Endodermal cell (in vitro differentiated cells): ENCODE data around the gene DOK1. TPM values are rescaled to one million over a fixed set of nuclear protein-coding genes. Genes with fewer than 3 reads are reported as not detected.

Experiments used
- DNase-seq: peaks from one replicate; pipeline ENCODE4 v3.0.0-alpha.2; 2017
- H3K27ac ChIP-seq: 2 replicates; pipeline ENCODE4 v1.5.1; 2013; ENCODE audit warnings: mild to moderate bottlenecking, low read depth, low read length, moderate library complexity
- H3K27me3 ChIP-seq: 2 replicates; pipeline ENCODE4 v1.6.1; 2013; ENCODE audit warnings: mild to moderate bottlenecking, low read length, moderate library complexity; ENCODE audit not compliant: insufficient read depth, control insufficient read depth, poor library complexity, severe bottlenecking
- H3K36me3 ChIP-seq: 2 replicates; pipeline ENCODE4 v1.7.0; 2013; ENCODE audit warnings: mild to moderate bottlenecking, low read length, moderate library complexity; ENCODE audit not compliant: control insufficient read depth, insufficient read depth
- H3K4me1 ChIP-seq: one replicate; pipeline ENCODE4 v1.7.0; 2013; ENCODE audit warnings: low read length; ENCODE audit not compliant: control insufficient read depth, insufficient read depth
- H3K4me3 ChIP-seq: 2 replicates; pipeline ENCODE4 v1.5.1; 2013; ENCODE audit warnings: mild to moderate bottlenecking, low read length, moderate library complexity
- H3K9ac ChIP-seq: 2 replicates; pipeline ENCODE4 v1.6.1; 2013; ENCODE audit warnings: mild to moderate bottlenecking, low read length, moderate library complexity; ENCODE audit not compliant: poor library complexity, severe bottlenecking; ENCODE audit errors: extremely low read depth
- H3K9me3 ChIP-seq: 2 replicates; pipeline ENCODE4 v1.6.1; 2013; ENCODE audit warnings: mild to moderate bottlenecking, low read length, moderate library complexity; ENCODE audit not compliant: control insufficient read depth
- H3K27ac Mint-ChIP-seq: 2 replicates; pipeline ENCODE4 v1.8.0; 2020; ENCODE audit warnings: mixed read lengths
- H3K27me3 Mint-ChIP-seq: 2 replicates; pipeline ENCODE4 v1.8.0; 2021; ENCODE audit warnings: mild to moderate bottlenecking, mixed read lengths; ENCODE audit not compliant: insufficient read depth
- H3K36me3 Mint-ChIP-seq: 2 replicates; pipeline ENCODE4 v1.8.0; 2020; ENCODE audit warnings: low read depth, mixed read lengths
- H3K4me1 Mint-ChIP-seq: 2 replicates; pipeline ENCODE4 v1.8.0; 2020; ENCODE audit warnings: mixed read lengths
- H3K4me3 Mint-ChIP-seq: 2 replicates; pipeline ENCODE4 v1.8.0; 2020; ENCODE audit warnings: mild to moderate bottlenecking, moderate library complexity, mixed read lengths
- H3K9me3 Mint-ChIP-seq: 2 replicates; pipeline ENCODE4 v1.8.0; 2020; ENCODE audit warnings: mild to moderate bottlenecking, mixed read lengths
- CTCF ChIP-seq: fragments of 200-600 bp; sonication (generic); conservative IDR thresholded peaks from 2 replicates; pipeline ENCODE4 v1.5.0; 2021; ENCODE audit warnings: antibody characterized with exemption, mild to moderate bottlenecking
- WGBS, 2 experiments: methylation state at CpG; one replicate each; pipeline versions ENCODE4 v1.1.5 to v1.1.7; 2013; ENCODE audit warnings: missing lambda C conversion rate in 2 of 2, mixed read lengths in 1 of 2; ENCODE audit not compliant: insufficient coverage in 1 of 2, insufficient read length in 1 of 2; 5-methylcytosine and 5-hydroxymethylcytosine counted together
- total RNA-seq, 2 donors: library from RNA; stranded (reverse); fragmentation: NEBNext Ultra II Directional in 1 of 2; extraction: Animal tissue kit (Norgen Biotek cat#: 25700) in 1 of 2; gene quantifications; 2 replicates in 1 of 2; 3 replicates in 1 of 2; pipeline ENCODE4 v1.2.1, GENCODE V29; 2021

The DOK1 gene
- total RNA-seq, 2 donors from 2014 or later: 12.9 to 15.1 TPM

GRCh38 chr2:74582184-74582583, 27.7 kb downstream of the DOK1 start:
- Mint-ChIP-seq H3K9me3 (no peaks in the 10 kb centered on the region), H3K4me3 (no peak overlapping the region), H3K36me3 (no peaks in the 10 kb centered on the region), H3K27ac (no peak overlapping the region), H3K27me3 (peaks cover 17% of the 10 kb centered on the region), H3K4me1 (peaks cover 5% of the 10 kb centered on the region)
- Histone ChIP-seq H3K36me3 (no peaks in the 10 kb centered on the region), H3K27ac (no peak overlapping the region), H3K9me3 (no peaks in the 10 kb centered on the region), H3K9ac (no peak overlapping the region), H3K27me3 (peaks cover 26% of the 10 kb centered on the region), H3K4me1 (no peaks in the 10 kb centered on the region), H3K4me3 (no peak overlapping the region)
- no peak for TF ChIP-seq CTCF
- DNase-seq: no peak
- WGBS, 2 experiments: 100% methylated on average over 1 of the region's 2 CpGs; no CpG with 5 or more reads in 1 of the 2 experiments

- TF ChIP-seq CTCF: no peak
- Histone ChIP-seq H3K27me3 (peaks cover 24% of the 10 kb centered on the region), H3K4me1 (peaks cover 1% of the 10 kb centered on the region), H3K9ac (no peak overlapping the region), H3K4me3 (no peak overlapping the region), H3K9me3 (no peaks in the 10 kb centered on the region), H3K36me3 (no peaks in the 10 kb centered on the region), H3K27ac (no peak overlapping the region)
- H3K27ac Mint-ChIP-seq: peak overlapping the region; percentile 48
- DNase-seq: no peak
- no peak overlapping the region for H3K4me3 Mint-ChIP-seq
- H3K4me1 Mint-ChIP-seq: peaks cover 16% of the 10 kb centered on the region
- H3K27me3 Mint-ChIP-seq: peaks cover 17% of the 10 kb centered on the region
- H3K36me3 Mint-ChIP-seq: no peaks in the 10 kb centered on the region
- no peaks in the 10 kb centered on the region for H3K9me3 Mint-ChIP-seq
Observed at GRCh38 chr2:74583504-74583903, 29.0 kb downstream of the DOK1 start.

GRCh38 chr2:74584088-74584645, 29.6 kb downstream of the DOK1 start:
- no peak for DNase-seq
- H3K9ac ChIP-seq: no peak overlapping the region
- WGBS, 2 experiments: 72 to 80% methylated on average over 2 of the region's 2 CpGs
- no peaks in the 10 kb centered on the region for H3K9me3 ChIP-seq
- H3K4me1 ChIP-seq: peaks cover 8% of the 10 kb centered on the region
- H3K36me3 ChIP-seq: no peaks in the 10 kb centered on the region
- no peak for TF ChIP-seq CTCF
- no peak overlapping the region for H3K27ac Mint-ChIP-seq
- H3K36me3 Mint-ChIP-seq: no peaks in the 10 kb centered on the region
- no peak overlapping the region for H3K4me3 ChIP-seq
- H3K27me3 Mint-ChIP-seq: peaks cover 17% of the 10 kb centered on the region
- H3K27me3 ChIP-seq: peaks cover 18% of the 10 kb centered on the region
- no peak overlapping the region for H3K4me3 Mint-ChIP-seq
- H3K9me3 Mint-ChIP-seq: no peaks in the 10 kb centered on the region
- H3K4me1 Mint-ChIP-seq: peaks cover 22% of the 10 kb centered on the region
- H3K27ac ChIP-seq: no peak overlapping the region
